GM23338 (cell line): ENCODE measurements around the gene C2orf72.

Experiments used
- CTCF ChIP-seq, 2 experiments: fragments of 200-600 bp in 1 of 2; sonication (generic) in 1 of 2; conservative IDR thresholded peaks; 2 replicates each; pipeline versions ENCODE4 v1.5.1 to v1.6.1; 2016 to 2017; ENCODE audit warnings: antibody characterized with exemption in 2 of 2, low read depth in 2 of 2, mild to moderate bottlenecking in 2 of 2, moderate library complexity in 1 of 2
- ETS1 ChIP-seq: IDR thresholded peaks from 2 replicates; pipeline ENCODE4 v1.6.1; 2016; ENCODE audit warnings: antibody characterized with exemption
- EZH2phosphoT487 ChIP-seq: fragments of 200-600 bp; sonication (generic); IDR thresholded peaks from one replicate; pipeline ENCODE4 v1.8.1; 2018; ENCODE audit warnings: antibody characterized with exemption; ENCODE audit not compliant: unreplicated experiment
- JUNB ChIP-seq: IDR thresholded peaks from one replicate; pipeline ENCODE4 v1.6.1; 2016; ENCODE audit warnings: antibody characterized with exemption; ENCODE audit not compliant: unreplicated experiment
- ZNF462 ChIP-seq: fragments of 250-450 bp; sonication (Bioruptor Pico); IDR thresholded peaks from 2 replicates; pipeline ENCODE4 v1.5.0; 2020; ENCODE audit warnings: mild to moderate bottlenecking, moderate library complexity

GRCh38 chr2:231009236-231009919 is 27.9 kb upstream of the C2orf72 start:
- TF ChIP-seq CTCF (conservative IDR thresholded peaks at IDR 0.05; ENCODE audit: low read depth in 2 of 2) (no peak), JUNB (no peak), ZNF462 (CRISPR knock-in tag) (no peak), EZH2phosphoT487 (no peak), ETS1 (no peak)
